Motor neuron (in vitro differentiated cells): ENCODE results near the gene PDE4D. TPM values are rescaled to one million over a fixed set of nuclear protein-coding genes. Genes with fewer than 3 reads are reported as not detected.

Experiments
- ATAC-seq, 8 experiments: fragments of 200-7000 bp; cut with Tn5 transposase; replicated peaks in 6 of 8; 2 replicates each; pipeline ENCODE4 v1.8.0; 2021; ENCODE audit warnings: mild to moderate bottlenecking in 8 of 8, moderate library complexity in 8 of 8
- H3K27ac ChIP-seq, 2 donors: fragments of 250-450 bp; sonication (Bioruptor Pico); 2 replicates each; pipeline ENCODE4 v1.9.0; 2021; ENCODE audit warnings: antibody characterized with exemption in 2 of 2, mild to moderate bottlenecking in 2 of 2, moderate library complexity in 1 of 2
- H3K4me1 ChIP-seq, 2 donors: fragments of 250-450 bp; sonication (Bioruptor Pico); replicated peaks in 1 of 2; 2 replicates each; pipeline ENCODE4 v1.6.1; 2021; ENCODE audit warnings: antibody characterized with exemption in 2 of 2, mild to moderate bottlenecking in 2 of 2, moderate library complexity in 1 of 2
- H3K4me3 ChIP-seq, 5 donors: fragments of 250-450 bp; sonication (Bioruptor Pico); 2 replicates each; pipeline ENCODE4 v1.9.0; 2021; ENCODE audit warnings: antibody characterized with exemption in 5 of 5, mild to moderate bottlenecking in 5 of 5, moderate library complexity in 4 of 5
- WGBS, 10 experiments: fragments of 450-650 bp; shearing (Covaris generic); methylation state at CpG; one replicate each; pipeline ENCODE4 v1.0.0; 2022; 5-methylcytosine and 5-hydroxymethylcytosine counted together
- in situ Hi-C, 9 experiments: fragments of 400-800 bp; cut with MboI; loops; one replicate each; pipeline ENCODE4 v1.15.0; 2021; ENCODE audit warnings: low sequenced_read_pairs in 9 of 9, low pct_unique_long_range_greater_than_20kb in 2 of 9; ENCODE audit not compliant: unreplicated experiment in 9 of 9
- total RNA-seq, 8 experiments: library from RNA; unstranded; fragments of 300-600 nt; gene quantifications; 2 replicates each; pipeline versions ENCODE4 v1.2.3 to v1.2.4, GENCODE V29; 2022

Gene PDE4D
- total RNA-seq, 8 experiments from 2014 or later: 10.1 to 57.2 (median 23.7) TPM

GRCh38 chr5:59487772-59488729 is 405.5 kb downstream of the PDE4D start:
- peaks cover 4 to 14% of the 10 kb centered on the region in 2 donors for H3K4me1 ChIP-seq
- H3K27ac ChIP-seq: no peak overlapping the region
- 62 to 100% (median 81%) methylated on average over 1 to 7 of the region's 7 CpGs for WGBS, 10 experiments
- in situ Hi-C loops: no loop called here
- no peak overlapping the region for H3K4me3 ChIP-seq
- peak in 5 of 8 experiments; percentile 24 to 90 (median 47) for ATAC-seq

GRCh38 chr5:59487068-59487686 is 406.3 kb downstream of the PDE4D start:
- 57 to 93% (median 83%) methylated on average over 2 to 5 of the region's 5 CpGs for WGBS, 10 experiments
- no peak for ATAC-seq
- Histone ChIP-seq H3K4me1 (peaks cover 4 to 14% of the 10 kb centered on the region in 2 donors), H3K4me3 (no peak overlapping the region), H3K27ac (no peak overlapping the region)
- in situ Hi-C loops: no loop called here

GRCh38 chr5:59486508-59486907 is 407.0 kb downstream of the PDE4D start:
- ATAC-seq: no peak
- in situ Hi-C loops: no loop called here
- Histone ChIP-seq H3K4me1 (peaks cover 4 to 10% of the 10 kb centered on the region in 2 donors), H3K27ac (no peak overlapping the region), H3K4me3 (no peak overlapping the region)
- WGBS, 10 experiments: 67 to 100% (median 100%) methylated on average over 1 to 2 of the region's 2 CpGs

- in situ Hi-C loops: no loop called here
- no peak overlapping the region for H3K4me3 ChIP-seq
- H3K4me1 ChIP-seq: peaks cover 4 to 10% of the 10 kb centered on the region in 2 donors
- WGBS, 10 experiments: 0 to 71% (median 33%) methylated on average over 1 to 2 of the region's 2 CpGs
- peak in 4 of 8 experiments; percentile 33 to 88 (median 71) for ATAC-seq
- H3K27ac ChIP-seq: no peak overlapping the region
Measured at GRCh38 chr5:59485629-59486439, 407.7 kb downstream of the PDE4D start.

GRCh38 chr5:59485107-59485506 is 408.4 kb downstream of the PDE4D start:
- H3K4me1 ChIP-seq: peaks cover 4 to 10% of the 10 kb centered on the region in 2 donors
- peak in 1 of 8 experiments; percentile 14 for ATAC-seq
- no peak overlapping the region for H3K4me3 ChIP-seq
- H3K27ac ChIP-seq: no peak overlapping the region
- 6 to 94% (median 58%) methylated on average over 2 of the region's 2 CpGs; no CpG with 5 or more reads in 2 of the 10 experiments for WGBS, 10 experiments
- in situ Hi-C loops: no loop called here

GRCh38 chr5:59484618-59485017 is 408.9 kb downstream of the PDE4D start:
- Histone ChIP-seq H3K4me1 (peaks cover 4 to 10% of the 10 kb centered on the region in 2 donors), H3K4me3 (no peak overlapping the region), H3K27ac (no peak overlapping the region)
- ATAC-seq: no peak
- in situ Hi-C loops: no loop called here
- WGBS, 10 experiments: 42 to 88% (median 76%) methylated on average over 1 to 2 of the region's 2 CpGs; no CpG with 5 or more reads in 3 of the 10 experiments

GRCh38 chr5:59483971-59484472 is 409.5 kb downstream of the PDE4D start:
- H3K27ac ChIP-seq: no peak overlapping the region
- peak in 3 of 8 experiments; percentile 71 to 85 (median 80) for ATAC-seq
- H3K4me3 ChIP-seq: no peak overlapping the region
- H3K4me1 ChIP-seq: peaks cover 4 to 10% of the 10 kb centered on the region in 2 donors
- in situ Hi-C loops: no loop called here

- ATAC-seq: peak in 3 of 8 experiments; percentile 35 to 47 (median 36)
- no peak overlapping the region for H3K4me3 ChIP-seq
- in situ Hi-C loops: no loop called here
- H3K4me1 ChIP-seq: peaks cover 0 to 3% of the 10 kb centered on the region in 2 donors
- no peak overlapping the region for H3K27ac ChIP-seq
- 14 to 75% (median 58%) methylated on average over 1 to 2 of the region's 2 CpGs; no CpG with 5 or more reads in 1 of the 10 experiments for WGBS, 10 experiments
Measured at GRCh38 chr5:59479086-59479485, 414.4 kb downstream of the PDE4D start.

- ATAC-seq: no peak
- in situ Hi-C loops: no loop called here
- H3K27ac ChIP-seq: no peak overlapping the region
- H3K4me3 ChIP-seq: no peak overlapping the region
- 60 to 100% (median 82%) methylated on average over 1 of the region's 1 CpG; no CpG with 5 or more reads in 2 of the 10 experiments for WGBS, 10 experiments
- peaks cover 11 to 16% of the 10 kb centered on the region in 2 donors for H3K4me1 ChIP-seq
Measured at GRCh38 chr5:59474324-59474723, 419.2 kb downstream of the PDE4D start.

GRCh38 chr5:59473611-59474010 is 419.9 kb downstream of the PDE4D start:
- Histone ChIP-seq H3K4me1 (peaks cover 11 to 16% of the 10 kb centered on the region in 2 donors), H3K4me3 (no peak overlapping the region), H3K27ac (no peak overlapping the region)
- ATAC-seq: peak in 2 of 8 experiments; percentile 17 to 71
- in situ Hi-C loops: no loop called here

- WGBS, 10 experiments: 8 to 56% (median 19%) methylated on average over 1 of the region's 1 CpG; no CpG with 5 or more reads in 4 of the 10 experiments
- ATAC-seq: peak in 3 of 8 experiments; percentile 27 to 64 (median 34)
Measured at GRCh38 chr5:59471463-59471862, 422.1 kb downstream of the PDE4D start.

GRCh38 chr5:59467969-59468368 is 425.6 kb downstream of the PDE4D start:
- in situ Hi-C loops: no loop called here
- no peak overlapping the region for H3K4me3 ChIP-seq
- no peak overlapping the region for H3K27ac ChIP-seq
- ATAC-seq: no peak
- WGBS, 10 experiments: 63 to 89% (median 80%) methylated on average over 1 to 2 of the region's 2 CpGs; no CpG with 5 or more reads in 7 of the 10 experiments
- H3K4me1 ChIP-seq: peaks cover 8 to 22% of the 10 kb centered on the region in 2 donors

More at GRCh38 chr5:59471463-59471862, 422.1 kb downstream of the PDE4D start:
- in situ Hi-C loops: no loop called here
- Histone ChIP-seq H3K4me1 (peaks cover 11 to 22% of the 10 kb centered on the region in 2 donors), H3K27ac (no peak overlapping the region), H3K4me3 (no peak overlapping the region)
